Mucosa of descending colon (tissue), 3 donors: ENCODE results near the gene HAUS2. TPM values are rescaled to one million over a fixed set of nuclear protein-coding genes. Genes with fewer than 3 reads are reported as not detected.

Experiments used
- ATAC-seq: fragments of 200-7000 bp; cut with Tn5 transposase; one replicate; pipeline ENCODE4 v1.9.1; 2020; ENCODE audit warnings: mild to moderate bottlenecking, moderate library complexity
- DNase-seq, 3 donors: peaks; one replicate each; pipeline ENCODE4 v3.0.0-alpha.2; 2020
- H3K36me3 ChIP-seq: fragments of 200-600 bp; one replicate; pipeline ENCODE4 v1.8.0; 2021; ENCODE audit warnings: low read depth, mild to moderate bottlenecking
- H3K4me1 ChIP-seq: fragments of 200-600 bp; one replicate; pipeline ENCODE4 v1.8.0; 2021; ENCODE audit warnings: low read depth, mild to moderate bottlenecking
- H3K4me3 ChIP-seq: fragments of 200-600 bp; one replicate; pipeline ENCODE4 v1.8.0; 2021; ENCODE audit warnings: mild to moderate bottlenecking
- H3K9me3 ChIP-seq: fragments of 200-600 bp; one replicate; pipeline ENCODE4 v1.8.0; 2021; ENCODE audit warnings: mild to moderate bottlenecking
- intact Hi-C, 2 donors: fragments of 100-400 bp; cut with DNase I in 1 of 2; cut with micrococcal nuclease in 1 of 2; formaldehyde crosslinking; loops; one replicate each; pipeline versions ENCODE4 v1.11.0 to v1.11.1; 2022; cut with DNase I, micrococcal nuclease
- total RNA-seq, 3 donors: library from RNA; stranded (reverse); fragmentation: NEBNext Ultra II Directional in 2 of 3; extraction: Animal tissue kit (Norgen Biotek cat#: 25700) in 2 of 3; gene quantifications; one replicate each; pipeline versions ENCODE4 v1.2.1 to v1.2.4, GENCODE V29; 2021 to 2023
- TF ChIP-seq, protein P1 (sequence below): fragments of 200-600 bp; IDR thresholded peaks from one replicate; pipeline ENCODE4 v1.8.0; 2022; ENCODE audit warnings: antibody characterized with exemption, mild to moderate bottlenecking
- donor health status: DM: no; HTN: no; CAD: no; lungs with moderate emphysema.
- donor health status: DM: no; HTN: no; CAD: no.
- donor health status: DM: no; HTN: yes; CAD: no.

HAUS2 gene
- total RNA-seq, 3 donors from 2014 or later: 11.7 to 16.5 (median 13.4) TPM

DNA sequence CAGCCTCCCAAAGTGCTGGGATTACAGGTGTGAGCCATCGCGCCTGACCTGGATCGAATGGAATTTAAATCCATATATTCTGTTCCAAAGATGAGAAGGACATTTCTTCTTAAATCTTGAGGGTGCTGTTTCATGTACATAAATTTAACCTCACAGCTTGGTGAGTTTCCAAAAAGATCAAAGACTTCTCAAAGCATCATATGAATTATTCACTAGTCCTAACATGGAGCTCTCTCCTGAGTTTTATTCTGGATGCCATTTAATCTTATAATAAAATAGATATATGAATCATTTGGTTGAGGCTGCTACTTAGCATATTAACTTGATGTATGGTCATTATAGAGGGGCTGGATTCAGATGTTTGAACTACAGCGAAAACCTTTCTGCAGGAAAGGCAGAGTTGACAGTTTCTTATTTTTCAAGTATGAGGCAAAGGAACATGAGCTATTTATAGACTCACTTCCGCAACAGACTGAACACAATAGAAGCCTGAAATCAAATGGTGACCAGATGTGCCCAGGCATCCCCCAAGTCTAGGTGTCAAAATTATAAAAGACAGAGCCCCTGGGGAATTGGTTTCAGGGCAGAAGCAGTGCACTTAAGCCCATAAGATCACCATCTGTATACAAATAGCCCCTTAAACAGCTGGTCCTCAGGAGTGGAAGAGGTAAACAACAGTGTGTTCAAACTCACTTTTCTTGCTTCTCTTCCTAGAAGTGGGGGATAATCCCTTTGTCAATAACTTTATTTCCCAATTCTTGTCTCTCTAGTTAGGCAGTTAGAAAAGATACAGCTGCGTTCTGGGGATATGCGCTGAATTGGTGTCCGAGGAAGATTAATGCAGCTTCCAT is 56.5 kb downstream of the HAUS2 start:
- intact Hi-C loops: no loop called here
- DNase-seq (no peak), ATAC-seq (peak; percentile 50)
- Histone ChIP-seq H3K36me3 (no peaks in the 10 kb centered on the region), H3K4me1 (peaks cover 3% of the 10 kb centered on the region), H3K4me3 (no peak overlapping the region), H3K9me3 (no peaks in the 10 kb centered on the region)
- TF ChIP-seq, protein P1, sequence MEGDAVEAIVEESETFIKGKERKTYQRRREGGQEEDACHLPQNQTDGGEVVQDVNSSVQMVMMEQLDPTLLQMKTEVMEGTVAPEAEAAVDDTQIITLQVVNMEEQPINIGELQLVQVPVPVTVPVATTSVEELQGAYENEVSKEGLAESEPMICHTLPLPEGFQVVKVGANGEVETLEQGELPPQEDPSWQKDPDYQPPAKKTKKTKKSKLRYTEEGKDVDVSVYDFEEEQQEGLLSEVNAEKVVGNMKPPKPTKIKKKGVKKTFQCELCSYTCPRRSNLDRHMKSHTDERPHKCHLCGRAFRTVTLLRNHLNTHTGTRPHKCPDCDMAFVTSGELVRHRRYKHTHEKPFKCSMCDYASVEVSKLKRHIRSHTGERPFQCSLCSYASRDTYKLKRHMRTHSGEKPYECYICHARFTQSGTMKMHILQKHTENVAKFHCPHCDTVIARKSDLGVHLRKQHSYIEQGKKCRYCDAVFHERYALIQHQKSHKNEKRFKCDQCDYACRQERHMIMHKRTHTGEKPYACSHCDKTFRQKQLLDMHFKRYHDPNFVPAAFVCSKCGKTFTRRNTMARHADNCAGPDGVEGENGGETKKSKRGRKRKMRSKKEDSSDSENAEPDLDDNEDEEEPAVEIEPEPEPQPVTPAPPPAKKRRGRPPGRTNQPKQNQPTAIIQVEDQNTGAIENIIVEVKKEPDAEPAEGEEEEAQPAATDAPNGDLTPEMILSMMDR: no peak

DNA sequence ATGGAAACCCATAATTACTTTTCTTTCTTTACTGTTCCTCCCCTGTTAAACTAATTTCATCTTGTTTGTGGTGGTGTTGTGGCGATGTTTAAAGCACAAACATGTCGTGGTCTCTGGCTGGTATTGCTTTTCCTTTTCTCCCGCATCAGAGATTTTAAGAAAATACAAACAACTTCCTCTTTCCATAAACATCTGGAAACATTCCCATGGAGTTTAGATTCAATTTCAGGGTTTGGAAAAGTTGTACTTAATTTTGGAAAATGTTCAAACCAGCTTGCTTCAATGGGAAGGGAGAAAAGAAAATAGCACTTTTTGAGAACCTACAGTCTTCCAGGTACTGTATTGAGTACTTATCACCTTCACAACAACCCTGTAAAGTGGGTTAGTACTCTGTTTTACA is 57.2 kb downstream of the HAUS2 start:
- DNase-seq: no peak
- no peaks in the 10 kb centered on the region for H3K36me3 ChIP-seq
- no peaks in the 10 kb centered on the region for H3K9me3 ChIP-seq
- peaks cover 3% of the 10 kb centered on the region for H3K4me1 ChIP-seq
- H3K4me3 ChIP-seq: no peak overlapping the region
- intact Hi-C loops: no loop called here
- TF ChIP-seq, protein P1: no peak
- no peak for ATAC-seq

DNA sequence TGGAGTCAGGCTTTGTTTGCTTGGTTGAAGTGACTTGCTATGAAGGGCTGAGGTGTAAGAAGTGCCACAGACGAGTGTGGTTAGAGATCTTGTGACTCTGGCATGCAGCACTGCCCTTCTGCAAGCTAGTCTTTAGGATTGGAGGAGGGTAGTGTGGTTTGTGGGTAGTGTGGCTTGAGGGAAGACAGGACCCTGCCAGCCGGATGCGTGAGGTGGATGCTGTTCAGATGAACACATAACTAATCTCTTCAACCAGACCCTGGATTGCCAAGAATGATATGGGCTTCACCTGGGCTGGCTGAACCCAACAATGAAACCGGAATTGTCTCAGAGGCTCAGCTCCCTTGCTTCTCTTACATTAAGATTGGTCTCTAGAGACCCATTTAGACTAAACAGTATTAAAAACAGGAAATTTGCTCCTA is 59.5 kb downstream of the HAUS2 start:
- no peaks in the 10 kb centered on the region for H3K9me3 ChIP-seq
- no peak overlapping the region for H3K4me3 ChIP-seq
- H3K36me3 ChIP-seq: no peaks in the 10 kb centered on the region
- intact Hi-C loops: no loop called here
- DNase-seq: no peak
- TF ChIP-seq, protein P1: no peak
- peaks cover 3% of the 10 kb centered on the region for H3K4me1 ChIP-seq
- ATAC-seq: peak; percentile 38

DNA sequence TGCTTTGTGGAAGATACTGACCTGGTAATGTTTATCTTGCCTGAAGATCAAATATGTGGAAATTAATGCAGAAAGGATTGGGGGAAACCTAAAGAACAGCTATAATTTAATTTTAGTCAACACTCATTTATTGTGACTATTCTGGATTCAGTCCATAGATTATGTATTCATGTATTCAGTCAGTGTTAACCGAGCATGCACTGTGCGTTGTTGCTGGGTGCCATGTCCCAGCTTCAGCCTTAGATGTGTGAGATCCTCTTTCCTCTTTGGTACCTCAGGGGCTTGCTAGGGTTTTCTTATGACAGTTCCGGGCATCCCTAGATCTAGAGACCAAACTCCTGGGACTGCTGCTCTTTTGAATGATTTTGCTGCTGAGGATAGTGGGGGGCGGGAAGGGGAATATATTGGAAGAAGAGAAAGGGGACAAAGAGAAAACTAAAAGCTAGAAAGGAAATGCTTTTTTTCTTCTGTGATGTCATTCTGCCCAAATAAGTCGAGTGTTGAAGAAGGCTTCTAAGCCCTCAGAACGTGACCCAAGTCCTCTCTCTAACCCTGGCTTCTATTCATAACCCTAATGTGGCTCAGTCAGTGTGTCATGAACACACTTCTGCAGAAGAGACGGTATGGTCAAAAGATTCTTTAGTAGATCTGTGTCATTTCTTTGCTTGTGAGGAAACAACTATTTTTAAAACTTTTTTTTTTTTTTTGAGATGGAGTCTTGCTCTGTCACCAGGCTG is 60.3 kb downstream of the HAUS2 start:
- Histone ChIP-seq H3K4me1 (peaks cover 3% of the 10 kb centered on the region), H3K4me3 (no peak overlapping the region), H3K9me3 (no peaks in the 10 kb centered on the region), H3K36me3 (no peaks in the 10 kb centered on the region)
- intact Hi-C loops: no loop called here
- TF ChIP-seq, protein P1: no peak
- DNase-seq: no peak
- ATAC-seq: no peak

DNA sequence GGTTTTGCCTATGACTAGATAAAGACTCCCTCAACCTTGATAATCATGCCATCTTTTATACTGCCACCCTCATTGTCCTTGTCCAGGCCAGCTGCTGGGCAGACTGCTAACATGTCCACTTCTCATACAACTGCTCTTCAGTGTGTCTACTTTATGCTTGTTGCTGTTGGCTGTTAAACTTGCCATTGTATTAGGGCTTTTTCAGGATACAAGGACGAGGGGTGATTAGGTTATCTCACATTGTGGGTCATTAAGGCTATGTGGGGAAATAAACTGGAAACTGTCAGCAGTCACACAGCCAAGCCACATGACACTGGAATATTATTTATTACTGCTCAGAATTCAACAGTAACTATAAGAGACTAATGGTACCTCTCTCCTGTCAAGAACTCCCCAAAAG is 62.9 kb downstream of the HAUS2 start:
- no peaks in the 10 kb centered on the region for H3K9me3 ChIP-seq
- no peaks in the 10 kb centered on the region for H3K36me3 ChIP-seq
- no peaks in the 10 kb centered on the region for H3K4me1 ChIP-seq
- intact Hi-C loops: no loop called here
- no peak overlapping the region for H3K4me3 ChIP-seq
- no peak for DNase-seq
- no peak for ATAC-seq
- TF ChIP-seq, protein P1: no peak
